ENCODE results near the gene PIK3C2G. TPM values are rescaled to one million over a fixed set of nuclear protein-coding genes. Genes with fewer than 3 reads are reported as not detected.

The PIK3C2G gene
- total RNA-seq, 2 experiments from 2014 or later, result not detected

DNA sequence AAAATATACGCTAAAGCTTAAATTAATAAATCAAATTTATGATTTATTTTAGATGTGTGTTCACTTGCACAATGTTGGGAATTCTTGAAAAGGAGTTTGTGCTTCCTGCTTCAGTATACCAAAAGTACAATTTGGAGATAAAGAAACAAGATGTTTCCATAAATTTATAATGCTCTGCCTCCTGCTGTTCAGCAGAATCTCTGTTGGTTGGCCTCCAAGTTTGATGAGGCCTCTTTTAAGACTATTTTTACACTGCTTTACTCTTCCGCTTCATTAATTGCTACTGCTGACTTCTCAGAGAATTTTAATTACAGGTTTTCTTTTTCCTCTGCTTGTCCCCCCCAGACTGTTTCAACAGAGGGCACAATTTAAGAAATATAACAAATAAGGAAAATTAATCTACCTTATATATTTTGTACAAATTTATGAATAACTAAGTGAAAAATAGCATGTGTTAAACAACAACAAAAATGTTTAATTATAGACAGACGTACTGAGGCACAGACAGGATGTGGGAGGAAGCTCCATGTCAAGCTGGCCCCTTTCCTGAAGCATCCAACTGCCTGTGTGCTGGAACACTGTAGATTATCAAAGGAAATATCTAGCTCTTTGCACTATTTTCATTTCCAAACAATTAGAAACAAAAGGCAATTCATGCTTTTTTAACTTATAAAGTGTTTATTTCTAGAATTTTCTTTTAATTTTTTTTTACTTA lies 83.9 kb downstream of the PIK3C2G start:
- Mint-ChIP-seq H3K4me3 (no peak overlapping the region), H3K27ac (no peak overlapping the region), H3K4me1 (no peaks in the 10 kb centered on the region), H3K9me3 (no peaks in the 10 kb centered on the region), H3K36me3 (no peaks in the 10 kb centered on the region), H3K27me3 (no peaks in the 10 kb centered on the region)
- DNase-seq, result no peak

DNA sequence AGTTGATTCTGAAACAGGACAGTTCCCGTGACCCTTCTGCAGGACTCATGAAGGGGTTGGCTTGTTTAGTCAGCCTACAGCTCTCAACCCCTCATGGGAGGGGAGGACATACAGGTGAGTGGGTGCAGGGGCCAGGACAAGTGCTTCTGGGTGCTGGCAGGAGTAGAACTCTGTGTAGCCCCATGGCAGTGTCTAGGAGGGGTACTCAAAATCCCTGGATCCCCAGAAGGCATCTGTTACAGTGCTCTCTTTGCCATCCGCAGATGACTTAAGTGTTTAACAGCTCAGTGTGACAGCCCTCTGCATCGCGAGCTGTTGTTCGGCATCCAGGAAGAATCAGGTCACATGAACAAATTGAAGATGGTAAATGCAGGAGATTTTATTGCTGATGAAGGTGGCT lies 91.0 kb downstream of the PIK3C2G start:
- Mint-ChIP-seq H3K27me3 (no peaks in the 10 kb centered on the region), H3K27ac (no peak overlapping the region), H3K36me3 (no peaks in the 10 kb centered on the region), H3K9me3 (no peaks in the 10 kb centered on the region), H3K4me1 (no peaks in the 10 kb centered on the region), H3K4me3 (no peak overlapping the region)
- no peak for DNase-seq

DNA sequence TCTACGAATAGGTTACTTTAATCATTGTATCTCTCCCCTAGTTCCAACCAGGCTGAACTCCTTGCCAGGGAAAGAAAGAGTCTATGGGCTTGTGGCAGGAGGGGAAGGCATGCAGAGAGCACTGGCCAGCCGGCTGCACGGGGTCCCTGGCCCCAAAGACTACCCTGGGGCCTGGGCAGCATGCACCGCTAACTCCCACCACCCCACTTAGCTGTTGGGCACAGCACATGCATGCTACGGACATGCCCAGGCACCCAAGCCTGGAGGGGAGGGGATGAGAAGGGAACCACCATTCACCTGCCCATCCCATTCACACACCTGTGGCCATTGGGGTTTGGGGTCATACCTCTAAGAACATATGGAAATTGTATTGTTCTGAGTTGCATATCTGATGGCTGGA lies 94.1 kb downstream of the PIK3C2G start:
- Mint-ChIP-seq H3K27ac (no peak overlapping the region), H3K36me3 (no peaks in the 10 kb centered on the region), H3K27me3 (no peaks in the 10 kb centered on the region), H3K9me3 (peaks cover 6% of the 10 kb centered on the region), H3K4me1 (no peaks in the 10 kb centered on the region), H3K4me3 (no peak overlapping the region)
- no peak for DNase-seq

DNA sequence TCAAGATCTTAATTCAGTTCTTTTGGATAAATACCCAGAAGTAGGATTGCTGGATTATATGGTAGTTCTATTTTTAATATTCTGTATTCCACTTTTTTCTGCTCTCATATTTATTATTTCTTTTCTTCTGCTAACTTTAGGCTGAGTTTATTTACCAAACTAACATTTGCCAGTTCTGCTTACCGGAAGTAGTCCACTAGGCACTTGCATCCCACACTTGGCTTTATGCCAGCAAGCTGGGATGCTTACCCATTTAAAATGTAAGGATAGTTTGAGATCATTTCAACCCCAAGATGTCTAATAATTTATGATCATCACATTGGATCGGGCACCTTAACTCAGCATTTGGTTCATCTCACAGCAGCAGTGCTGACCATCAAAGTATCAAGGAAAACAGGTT lies 96.8 kb downstream of the PIK3C2G start:
- Mint-ChIP-seq H3K27me3 (no peaks in the 10 kb centered on the region), H3K36me3 (no peaks in the 10 kb centered on the region), H3K4me1 (no peaks in the 10 kb centered on the region), H3K4me3 (no peak overlapping the region), H3K27ac (no peak overlapping the region), H3K9me3 (peaks cover 6% of the 10 kb centered on the region)
- no peak for DNase-seq

DNA sequence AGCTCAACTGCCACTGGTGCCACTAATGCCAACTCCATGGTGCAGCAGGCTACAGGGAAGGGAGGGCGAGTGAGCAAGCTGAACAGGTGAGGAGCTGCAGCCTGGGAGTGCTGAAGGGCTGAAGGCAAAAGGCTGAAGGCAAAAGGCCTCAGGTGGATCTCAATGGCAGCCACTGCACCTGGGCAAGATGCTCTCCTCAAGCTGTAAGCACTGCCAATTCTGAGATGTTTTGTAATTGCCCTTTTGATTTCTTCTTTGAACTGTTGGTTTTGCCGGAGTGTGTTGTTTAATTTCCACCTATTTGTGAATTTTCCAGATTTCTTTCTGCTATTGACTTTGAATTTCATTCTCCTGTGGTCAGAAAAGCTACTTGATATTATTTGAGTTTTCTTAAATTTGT lies 97.6 kb downstream of the PIK3C2G start:
- no peaks in the 10 kb centered on the region for H3K27me3 Mint-ChIP-seq
- H3K36me3 Mint-ChIP-seq, result no peaks in the 10 kb centered on the region
- H3K27ac Mint-ChIP-seq, result no peak overlapping the region
- no peaks in the 10 kb centered on the region for H3K4me1 Mint-ChIP-seq
- DNase-seq, result no peak
- no peak overlapping the region for H3K4me3 Mint-ChIP-seq
- peaks cover 6% of the 10 kb centered on the region for H3K9me3 Mint-ChIP-seq

DNA sequence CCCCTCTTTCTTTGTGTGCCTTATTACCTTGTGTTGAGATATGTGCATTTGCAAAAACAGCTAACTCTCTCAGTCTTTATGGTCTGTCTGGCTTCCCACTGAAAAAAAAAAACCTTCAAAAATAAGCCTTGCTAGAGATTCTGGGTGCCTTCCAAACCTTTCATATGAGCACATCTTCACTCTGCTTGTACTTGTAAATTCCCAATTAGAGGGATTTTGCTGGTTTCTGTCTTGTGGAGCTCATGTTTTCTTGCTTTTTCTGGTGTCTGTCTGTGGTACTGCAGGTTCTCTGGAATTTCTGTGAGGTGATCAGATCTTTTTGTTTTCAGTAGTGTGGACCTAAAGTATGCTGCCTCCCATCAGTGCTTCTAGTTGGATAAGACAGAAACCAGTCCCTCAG lies 100.1 kb downstream of the PIK3C2G start:
- Mint-ChIP-seq H3K4me1 (no peaks in the 10 kb centered on the region), H3K9me3 (peaks cover 7% of the 10 kb centered on the region), H3K4me3 (no peak overlapping the region), H3K36me3 (no peaks in the 10 kb centered on the region), H3K27ac (no peak overlapping the region), H3K27me3 (no peaks in the 10 kb centered on the region)
- DNase-seq, result no peak

DNA sequence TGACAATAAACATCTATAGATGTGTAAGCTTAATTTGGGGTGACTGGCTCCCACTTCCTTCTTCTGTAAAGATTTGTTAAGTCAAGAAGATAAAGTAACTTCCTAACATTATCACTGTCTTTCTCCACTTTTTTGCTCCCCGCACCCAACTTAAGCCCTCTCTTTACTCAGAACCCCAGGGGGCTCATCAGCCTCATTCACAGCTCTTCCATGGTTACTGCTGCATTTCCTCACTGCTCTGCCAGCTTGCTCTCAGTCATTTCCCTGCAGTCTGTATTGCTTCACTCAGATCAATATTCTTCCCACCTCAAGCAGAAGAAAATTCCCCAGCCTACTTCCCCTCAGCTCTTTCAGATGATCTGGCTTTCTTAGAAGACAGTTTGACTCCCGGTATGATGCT lies 102.0 kb downstream of the PIK3C2G start:
- Mint-ChIP-seq H3K4me1 (no peaks in the 10 kb centered on the region), H3K9me3 (peaks cover 3% of the 10 kb centered on the region), H3K27me3 (no peaks in the 10 kb centered on the region), H3K27ac (no peak overlapping the region), H3K4me3 (no peak overlapping the region), H3K36me3 (no peaks in the 10 kb centered on the region)
- no peak for DNase-seq

DNA sequence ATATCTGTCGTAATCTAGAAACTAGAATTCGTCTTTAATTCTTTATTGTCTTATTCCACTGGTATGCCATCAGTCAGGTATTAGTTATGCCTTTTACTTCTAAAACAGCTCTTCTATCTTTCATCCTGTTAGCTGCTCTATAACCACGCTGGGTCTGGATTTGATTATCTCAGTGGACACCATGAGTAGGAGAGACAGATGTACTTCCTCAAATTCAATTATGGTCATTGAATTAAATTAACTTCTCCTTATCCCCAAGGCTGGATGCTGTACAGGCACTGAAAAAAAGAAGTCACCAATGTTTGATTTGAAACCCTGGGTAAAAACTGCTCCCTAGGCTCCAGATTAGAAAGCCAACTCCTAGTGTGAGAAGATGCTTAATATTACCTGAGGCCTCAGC lies 107.3 kb downstream of the PIK3C2G start:
- H3K4me3 Mint-ChIP-seq, result no peak overlapping the region
- no peaks in the 10 kb centered on the region for H3K27me3 Mint-ChIP-seq
- H3K9me3 Mint-ChIP-seq, result peaks cover 1% of the 10 kb centered on the region
- H3K27ac Mint-ChIP-seq, result no peak overlapping the region
- no peaks in the 10 kb centered on the region for H3K36me3 Mint-ChIP-seq
- H3K4me1 Mint-ChIP-seq, result no peaks in the 10 kb centered on the region
- no peak for DNase-seq

DNA sequence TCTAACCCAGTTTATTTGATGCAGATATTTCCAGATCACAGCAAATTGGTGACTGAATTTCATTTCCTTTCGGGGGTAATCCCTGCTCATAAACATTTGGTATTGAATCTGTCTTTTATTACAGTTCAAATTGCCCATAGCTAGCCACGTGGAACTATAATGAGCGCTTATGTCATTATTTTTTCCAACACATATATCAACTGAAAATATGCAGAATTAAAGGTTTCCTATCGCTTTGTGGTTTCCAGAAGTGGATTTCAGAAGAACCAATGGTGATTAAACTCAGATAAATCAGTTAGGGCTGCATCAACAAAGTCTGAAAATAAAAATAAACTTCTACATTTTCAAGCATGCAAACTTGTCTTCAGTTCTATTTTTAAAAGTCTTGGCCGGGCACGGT lies 111.9 kb downstream of the PIK3C2G start:
- Mint-ChIP-seq H3K4me3 (no peak overlapping the region), H3K27ac (no peak overlapping the region), H3K36me3 (no peaks in the 10 kb centered on the region), H3K27me3 (no peaks in the 10 kb centered on the region), H3K4me1 (no peaks in the 10 kb centered on the region), H3K9me3 (peaks cover 7% of the 10 kb centered on the region)
- no peak for DNase-seq

DNA sequence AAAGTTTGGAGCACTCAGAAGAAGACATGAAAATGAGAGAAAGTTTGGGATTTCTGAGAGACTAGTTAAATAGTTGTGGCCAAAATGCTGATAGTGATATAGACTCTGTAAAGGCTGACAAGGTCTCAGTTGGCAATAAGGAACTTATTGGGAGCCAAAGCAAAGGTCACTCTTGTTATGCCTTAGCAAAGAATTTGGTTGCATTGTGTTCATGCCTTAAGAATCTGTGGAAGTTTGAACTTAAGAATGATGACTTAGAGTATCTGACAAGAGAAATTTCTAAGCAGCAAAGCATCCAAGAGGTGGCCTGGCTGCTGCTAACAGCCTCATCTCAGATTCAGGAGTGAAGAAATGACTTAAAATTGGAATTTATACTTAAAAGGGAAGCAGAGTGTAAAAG lies 113.8 kb downstream of the PIK3C2G start:
- Mint-ChIP-seq H3K36me3 (no peaks in the 10 kb centered on the region), H3K9me3 (peaks cover 8% of the 10 kb centered on the region), H3K27me3 (no peaks in the 10 kb centered on the region), H3K4me3 (no peak overlapping the region), H3K27ac (no peak overlapping the region), H3K4me1 (no peaks in the 10 kb centered on the region)
- DNase-seq, result no peak

DNA sequence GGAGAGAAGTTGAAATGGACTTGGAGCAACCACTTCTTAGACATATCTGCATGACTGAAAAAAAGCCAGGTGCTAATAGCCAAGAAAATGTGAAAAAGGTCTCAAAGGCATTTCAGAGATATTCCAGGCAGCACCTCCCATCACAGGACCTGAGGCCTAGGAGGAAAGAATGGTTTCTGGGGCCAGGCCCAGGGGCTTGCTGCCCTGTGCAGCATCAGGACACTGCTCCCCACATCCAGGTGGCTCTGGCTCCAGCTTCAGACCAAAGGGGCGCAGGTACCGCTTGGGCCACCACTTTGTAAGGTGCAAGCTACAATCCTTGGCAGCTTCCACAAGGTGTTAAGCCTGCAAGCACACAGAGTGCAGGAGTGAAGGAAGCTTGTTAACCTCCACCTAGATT lies 114.3 kb downstream of the PIK3C2G start:
- Mint-ChIP-seq H3K36me3 (no peaks in the 10 kb centered on the region), H3K27ac (no peak overlapping the region), H3K4me1 (no peaks in the 10 kb centered on the region), H3K9me3 (peaks cover 8% of the 10 kb centered on the region), H3K27me3 (no peaks in the 10 kb centered on the region), H3K4me3 (no peak overlapping the region)
- DNase-seq, result no peak

DNA sequence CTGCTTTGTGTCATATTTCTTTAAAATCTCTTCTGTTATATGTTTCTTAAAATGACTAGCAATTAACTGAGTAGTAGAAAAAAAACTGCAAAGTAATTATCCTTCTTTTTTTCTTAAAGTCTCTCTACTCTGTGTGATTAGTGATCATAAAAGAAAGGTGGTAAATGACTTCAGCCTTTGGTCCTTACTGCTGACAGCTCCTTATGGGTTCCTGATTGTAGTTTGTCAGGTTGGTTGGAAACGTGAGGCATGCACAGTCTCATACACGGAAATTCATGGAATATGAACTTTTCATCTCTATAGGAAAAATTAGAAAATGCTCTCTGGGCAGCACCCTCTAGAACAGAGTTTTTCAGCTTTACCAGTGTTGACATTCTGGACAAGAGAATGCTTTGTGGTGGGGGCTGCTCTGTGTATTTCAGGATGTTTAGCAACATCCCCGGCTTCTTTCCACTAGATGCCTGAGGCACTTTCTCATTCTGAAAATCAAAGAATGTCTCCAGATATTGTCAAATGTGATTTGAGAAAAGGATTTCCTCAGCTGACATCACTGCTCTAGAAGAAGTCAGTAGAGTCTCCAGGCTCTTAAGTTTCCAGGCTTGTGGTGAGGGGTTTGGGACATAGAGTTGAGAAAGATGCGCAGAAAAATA lies 121.0 kb downstream of the PIK3C2G start:
- Mint-ChIP-seq H3K9me3 (peaks cover 8% of the 10 kb centered on the region), H3K36me3 (no peaks in the 10 kb centered on the region), H3K4me3 (no peak overlapping the region), H3K27ac (no peak overlapping the region), H3K27me3 (no peaks in the 10 kb centered on the region), H3K4me1 (no peaks in the 10 kb centered on the region)
- no peak for DNase-seq

DNA sequence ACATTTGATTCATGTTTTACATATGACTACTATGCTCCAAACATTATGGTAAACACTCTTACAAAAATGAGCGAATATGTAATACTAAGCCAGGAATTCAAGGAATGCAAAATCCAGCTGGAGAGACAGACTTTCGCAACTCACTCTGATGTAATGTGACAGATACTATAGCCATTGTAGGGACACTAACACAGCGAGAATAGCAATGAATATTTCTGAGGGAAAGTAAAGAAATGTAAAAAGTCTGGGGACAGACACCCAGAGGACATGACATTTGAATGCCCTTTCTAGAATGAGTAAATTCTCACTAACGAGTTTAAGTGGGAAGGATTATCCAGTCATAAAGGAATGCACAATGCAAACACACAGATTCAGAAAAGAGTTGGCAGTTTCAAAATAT lies 121.9 kb downstream of the PIK3C2G start:
- Mint-ChIP-seq H3K4me1 (no peaks in the 10 kb centered on the region), H3K27ac (no peak overlapping the region), H3K36me3 (no peaks in the 10 kb centered on the region), H3K27me3 (no peaks in the 10 kb centered on the region), H3K9me3 (peaks cover 7% of the 10 kb centered on the region), H3K4me3 (no peak overlapping the region)
- no peak for DNase-seq

DNA sequence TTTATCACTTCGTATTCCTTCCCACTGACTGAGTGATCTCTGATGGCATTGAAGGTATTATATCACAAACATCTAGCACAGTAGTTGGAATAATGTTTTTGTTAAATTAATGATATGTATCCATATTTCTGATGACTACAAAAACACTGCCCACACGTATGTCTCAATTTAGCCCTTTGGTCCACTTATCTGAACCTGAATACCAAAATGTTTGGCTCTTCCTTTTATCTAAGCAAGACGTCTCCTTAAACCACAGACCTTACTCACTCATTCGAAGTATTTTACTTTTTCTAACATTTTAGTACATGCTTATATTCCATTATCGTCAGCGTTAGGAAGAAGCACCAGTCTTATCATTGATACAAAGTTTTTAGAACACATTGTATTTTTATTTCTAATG lies 126.4 kb downstream of the PIK3C2G start:
- no peak overlapping the region for H3K4me3 Mint-ChIP-seq
- no peaks in the 10 kb centered on the region for H3K27me3 Mint-ChIP-seq
- no peaks in the 10 kb centered on the region for H3K36me3 Mint-ChIP-seq

DNA sequence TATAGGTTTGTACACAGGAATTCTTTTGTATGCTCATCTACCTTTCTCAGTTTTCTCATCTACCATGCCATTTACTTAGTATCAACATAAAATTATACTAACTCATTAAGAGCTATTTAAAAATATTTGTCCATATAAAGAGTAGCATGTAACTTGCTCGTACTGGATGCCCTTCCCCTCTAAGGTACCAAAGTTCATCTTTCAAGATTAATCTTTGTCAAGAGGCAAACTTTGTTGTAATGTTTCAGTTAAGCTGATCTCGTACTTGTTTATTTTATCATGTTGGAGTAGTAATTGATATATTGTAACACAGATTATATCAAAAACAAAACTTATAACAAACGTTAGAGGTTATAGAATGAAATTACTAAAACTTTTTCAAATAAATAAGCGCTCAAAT lies 128.5 kb downstream of the PIK3C2G start:
- Mint-ChIP-seq H3K4me1 (no peaks in the 10 kb centered on the region), H3K27me3 (no peaks in the 10 kb centered on the region), H3K4me3 (no peak overlapping the region), H3K27ac (no peak overlapping the region), H3K36me3 (no peaks in the 10 kb centered on the region), H3K9me3 (peaks cover 7% of the 10 kb centered on the region)
- no peak for DNase-seq

More for the DNA sequence above, 126.4 kb downstream of the PIK3C2G start:
- Mint-ChIP-seq H3K9me3 (peaks cover 8% of the 10 kb centered on the region), H3K4me1 (no peaks in the 10 kb centered on the region), H3K27ac (no peak overlapping the region)
- DNase-seq, result no peak

DNA sequence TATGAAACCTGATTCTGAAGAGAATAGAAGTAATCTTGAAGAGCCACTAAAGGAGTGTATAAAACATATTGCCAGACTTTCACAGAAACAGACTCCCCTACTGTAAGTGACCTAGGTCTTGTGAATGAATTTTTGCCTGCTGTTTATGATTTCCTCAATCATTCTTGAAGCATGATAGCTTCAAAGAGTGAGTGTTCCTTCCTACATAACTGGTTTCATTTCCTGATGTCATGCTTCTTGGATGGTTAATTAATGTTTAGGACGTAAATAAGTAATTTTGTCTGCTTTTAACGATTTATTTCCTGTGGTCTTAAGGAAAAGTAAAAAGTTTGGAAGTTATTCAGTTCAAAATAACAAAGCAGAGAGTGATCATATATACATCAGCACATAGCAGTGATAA lies 129.8 kb downstream of the PIK3C2G start:
- H3K27me3 Mint-ChIP-seq, result no peaks in the 10 kb centered on the region
- H3K4me1 Mint-ChIP-seq, result no peaks in the 10 kb centered on the region
- peaks cover 4% of the 10 kb centered on the region for H3K9me3 Mint-ChIP-seq
- no peak overlapping the region for H3K4me3 Mint-ChIP-seq
- no peak overlapping the region for H3K27ac Mint-ChIP-seq
- no peak for DNase-seq
- no peaks in the 10 kb centered on the region for H3K36me3 Mint-ChIP-seq

Measured in activated naive CD8-positive, alpha-beta T cell treated with anti-CD3 and anti-CD28 coated beads for 36 hours (primary cell).